GM18520 (cell line): ENCODE results near the gene PRAMEF5.
"Not testable (repeated sequence)": the region's sequence is repeated elsewhere in the genome, so short reads cannot be mapped to it uniquely, and the experiment has no call there.

Experiments used
- ATAC-seq: cut with Tn5 transposase; IDR thresholded peaks from one replicate; pipeline ENCODE4 v1.9.1; 2021; ENCODE audit not compliant: unreplicated experiment

The PRAMEF5 gene

GRCh38 chr1:13265124-13265523 lies 11.1 kb downstream of the PRAMEF5 start:
- ATAC-seq, result not testable (repeated sequence)

- ATAC-seq, result not testable (repeated sequence)
These were observed 23.0 kb downstream of the PRAMEF5 start for GRCh38 chr1:13277016-13277415.

DNA sequence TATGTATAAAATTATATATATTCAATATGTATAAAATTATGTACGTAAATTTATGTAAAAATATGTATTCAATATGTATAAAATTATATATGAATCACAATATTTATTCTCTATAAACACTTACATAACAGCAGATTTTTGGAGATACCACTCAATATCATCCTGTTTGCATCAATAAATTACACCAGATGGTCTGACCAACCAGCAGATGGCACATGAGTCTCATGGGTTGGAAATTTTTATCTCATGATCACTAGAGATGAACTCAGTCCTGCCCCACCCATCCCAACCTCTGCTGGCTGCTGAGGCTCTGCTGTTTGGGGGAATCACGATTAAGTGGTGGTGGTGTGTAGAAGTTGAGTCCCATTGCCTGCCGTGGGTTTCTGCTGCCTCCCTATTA lies 25.6 kb downstream of the PRAMEF5 start:
- ATAC-seq, result not testable (repeated sequence)

DNA sequence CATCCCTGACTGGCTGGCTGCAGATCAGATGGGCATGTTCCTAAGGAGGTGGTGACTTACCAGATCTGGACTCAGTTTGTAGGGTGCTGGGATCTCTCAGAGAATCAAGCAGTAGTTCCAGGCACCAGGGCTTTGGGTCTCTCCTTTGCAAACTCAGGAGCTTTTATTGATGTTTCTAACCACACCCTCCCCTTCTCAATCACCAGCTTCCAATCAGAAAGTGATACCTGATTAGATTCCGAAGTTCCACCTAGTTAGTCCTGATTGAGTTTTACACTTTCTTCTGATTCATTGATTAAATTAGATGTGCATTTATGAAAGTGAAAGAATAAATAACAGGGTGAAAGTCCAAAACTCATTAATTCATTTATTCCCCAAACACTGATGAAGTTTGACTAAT lies 31.0 kb downstream of the PRAMEF5 start, which contains the start of gene PRAMEF8:
TSS of gene PRAMEF8 (minus strand) at position 101 of the 400 bp plus-strand sequence. CDS start 1,046 bp downstream, outside the sequence.
- not testable (repeated sequence) for ATAC-seq

DNA sequence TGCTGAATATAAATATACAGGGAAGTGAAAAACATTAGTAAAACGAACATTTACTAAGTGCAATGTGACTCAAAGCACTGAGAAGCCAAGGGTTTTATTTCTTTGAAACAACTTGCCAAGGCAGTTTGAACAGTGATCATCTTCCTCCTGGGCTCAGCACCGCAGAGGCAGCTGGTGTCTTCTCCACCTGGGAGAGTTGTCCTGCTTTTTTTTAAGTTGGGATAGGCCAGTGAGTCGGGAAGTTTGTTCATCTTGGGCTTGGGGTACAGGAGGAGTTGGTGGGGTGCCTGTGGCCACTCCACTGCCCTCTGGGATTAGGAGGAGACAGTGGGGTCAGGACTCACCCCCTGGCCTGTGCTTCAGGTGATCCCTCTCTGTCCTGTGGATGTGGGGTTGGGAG lies 35.0 kb downstream of the PRAMEF5 start:
- not testable (repeated sequence) for ATAC-seq

DNA sequence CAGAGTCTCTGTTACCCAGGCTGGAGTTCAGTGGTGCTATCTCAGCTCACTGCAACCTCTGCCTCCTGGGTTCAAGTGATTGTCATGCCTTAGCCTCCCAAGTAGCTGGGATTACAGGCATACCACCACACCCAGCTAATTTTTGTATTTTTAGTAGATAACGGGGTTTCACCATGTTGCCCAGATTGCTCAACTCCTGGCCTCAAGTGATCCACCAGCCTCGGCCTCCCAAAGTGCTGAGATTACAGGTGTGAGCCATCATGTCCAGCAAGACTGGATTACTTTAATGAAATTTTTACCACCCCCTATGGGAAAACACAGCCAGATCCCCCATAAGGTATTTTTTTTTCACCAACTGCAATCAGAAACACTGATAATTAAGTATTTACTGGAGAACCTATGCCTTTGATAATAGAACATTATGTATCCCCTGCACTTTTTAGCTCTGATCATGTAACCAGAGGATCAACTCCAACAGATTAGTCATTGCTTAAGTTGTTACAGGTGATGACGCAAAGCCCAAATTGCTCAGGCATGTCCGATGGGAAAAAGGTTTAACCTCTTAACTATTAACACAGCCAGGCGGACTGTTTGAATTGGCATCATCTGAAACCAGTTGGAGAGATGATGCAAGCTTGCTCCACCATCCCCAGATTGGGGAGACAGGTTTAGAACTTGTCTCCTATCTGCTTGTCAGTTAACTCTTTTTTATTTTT lies 43.4 kb downstream of the PRAMEF5 start:
- not testable (repeated sequence) for ATAC-seq

- ATAC-seq, result not testable (repeated sequence)
These were observed 44.7 kb downstream of the PRAMEF5 start for GRCh38 chr1:13298699-13299098.

- not testable (repeated sequence) for ATAC-seq
These were observed 48.2 kb downstream of the PRAMEF5 start for GRCh38 chr1:13302197-13302596.

DNA sequence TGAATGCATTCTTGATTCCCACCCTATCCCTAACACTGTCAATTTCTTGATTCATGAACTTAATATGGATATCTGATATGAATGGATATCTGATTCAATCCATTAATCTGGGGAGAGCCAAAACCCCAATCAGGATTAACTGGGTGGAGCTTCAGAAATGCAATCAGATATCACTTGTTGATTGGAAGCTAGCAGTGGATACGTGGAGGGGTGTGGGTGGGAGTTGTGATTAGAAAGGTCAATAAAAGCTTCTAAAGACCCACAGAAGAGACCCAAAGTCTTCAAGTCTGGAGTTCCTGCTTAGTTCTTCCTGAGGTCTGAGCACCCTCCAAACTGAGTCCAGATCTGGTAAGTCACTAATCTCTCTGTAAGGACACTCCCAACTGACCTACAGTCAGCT lies 49.2 kb downstream of the PRAMEF5 start, which contains the start of gene PRAMEF33:
TSS of gene PRAMEF33 (plus strand) at position 301 of the 400 bp plus-strand sequence. CDS start 2,416 bp downstream, outside the sequence.
- ATAC-seq, result not testable (repeated sequence)
